Smooth muscle cell of the umbilical artery (primary cell): ENCODE measurements around the gene KCNC2. TPM values are rescaled to one million over a fixed set of nuclear protein-coding genes. Genes with fewer than 3 reads are reported as not detected.

Source experiments
- total RNA-seq: library from RNA; depleted of rRNA; stranded (reverse); fragments of >200 nt; gene quantifications from 2 replicates; pipeline ENCODE4 v1.2.3, GENCODE V29; 2014

The KCNC2 gene
- not detected in 2 replicates for total RNA-seq

DNA sequence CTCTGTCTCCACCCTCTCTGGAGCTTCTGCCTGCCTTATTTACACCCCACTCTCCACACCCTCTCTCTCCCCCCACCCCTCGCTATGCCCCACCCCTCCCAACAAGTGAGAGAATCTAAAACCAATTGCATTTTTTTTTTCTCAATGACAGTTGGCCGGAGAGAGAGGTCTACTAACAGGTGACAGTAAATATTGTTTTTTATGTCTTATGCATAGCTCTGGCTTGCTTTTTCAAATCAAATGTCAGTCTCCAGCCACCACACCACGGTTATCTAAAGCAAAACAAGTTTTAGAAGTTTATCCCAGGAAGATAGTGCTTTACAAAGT, at the start of gene KCNC2:
TSS of gene KCNC2 (minus strand) at position 28 of the 327 bp plus-strand sequence.

Other genes starting within 250 kb of the KCNC2 start
- gene CAPS2, start 120.5 kb upstream of the KCNC2 start, total RNA-seq = 3.6 and 4.2 TPM in 2 replicates
- gene GLIPR1L1, start 124.8 kb upstream of the KCNC2 start, total RNA-seq = not detected in 2 replicates
- 0.30 and 0.42 TPM in 2 replicates for gene GLIPR1L2, start 181.2 kb upstream of the KCNC2 start, total RNA-seq